Measurements from ENCODE around the gene DOCK6.

The DOCK6 gene

GRCh38 chr19:11273989-11274388 is 11.7 kb upstream of the DOCK6 start:
- no peaks in the 10 kb centered on the region for H3K4me1 ChIP-seq (ENCODE audit: control insufficient read depth in 1 of 2, insufficient read depth in 1 of 2, low read depth in 1 of 2, low read length in 1 of 2)
- no peak overlapping the region for H3K27ac ChIP-seq
- H3K9me3 ChIP-seq = no peaks in the 10 kb centered on the region
- no peaks in the 10 kb centered on the region for H3K36me3 ChIP-seq
- peaks cover 76% of the 10 kb centered on the region for H3K27me3 ChIP-seq
- TF ChIP-seq, protein P1, sequence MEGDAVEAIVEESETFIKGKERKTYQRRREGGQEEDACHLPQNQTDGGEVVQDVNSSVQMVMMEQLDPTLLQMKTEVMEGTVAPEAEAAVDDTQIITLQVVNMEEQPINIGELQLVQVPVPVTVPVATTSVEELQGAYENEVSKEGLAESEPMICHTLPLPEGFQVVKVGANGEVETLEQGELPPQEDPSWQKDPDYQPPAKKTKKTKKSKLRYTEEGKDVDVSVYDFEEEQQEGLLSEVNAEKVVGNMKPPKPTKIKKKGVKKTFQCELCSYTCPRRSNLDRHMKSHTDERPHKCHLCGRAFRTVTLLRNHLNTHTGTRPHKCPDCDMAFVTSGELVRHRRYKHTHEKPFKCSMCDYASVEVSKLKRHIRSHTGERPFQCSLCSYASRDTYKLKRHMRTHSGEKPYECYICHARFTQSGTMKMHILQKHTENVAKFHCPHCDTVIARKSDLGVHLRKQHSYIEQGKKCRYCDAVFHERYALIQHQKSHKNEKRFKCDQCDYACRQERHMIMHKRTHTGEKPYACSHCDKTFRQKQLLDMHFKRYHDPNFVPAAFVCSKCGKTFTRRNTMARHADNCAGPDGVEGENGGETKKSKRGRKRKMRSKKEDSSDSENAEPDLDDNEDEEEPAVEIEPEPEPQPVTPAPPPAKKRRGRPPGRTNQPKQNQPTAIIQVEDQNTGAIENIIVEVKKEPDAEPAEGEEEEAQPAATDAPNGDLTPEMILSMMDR (IDR thresholded peaks at IDR 0.05) = no peak
- H3K4me3 ChIP-seq (ENCODE audit: low read depth in 1 of 2, low read length in 1 of 2) = no peak overlapping the region

DNA sequence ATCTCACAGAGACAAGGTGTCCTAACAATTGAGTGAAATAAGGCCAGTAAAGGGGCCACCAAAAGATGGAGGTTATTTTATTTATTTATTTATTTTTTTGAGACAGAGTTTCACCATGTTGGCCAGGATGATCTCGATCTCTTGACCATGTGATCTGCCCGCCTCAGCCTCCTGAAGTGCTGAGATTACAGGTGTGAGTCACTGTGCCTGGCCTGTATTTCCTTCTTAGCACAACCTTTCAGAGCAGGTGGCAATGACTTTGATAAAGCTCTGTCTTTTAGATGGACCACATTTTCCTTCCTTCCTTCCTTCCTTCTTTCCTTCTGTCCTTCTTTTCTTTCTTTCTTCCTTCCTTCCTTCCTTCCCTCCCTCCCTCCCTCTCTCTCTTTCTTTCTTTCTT is 11.0 kb upstream of the DOCK6 start:
- no peak overlapping the region for H3K4me3 ChIP-seq (ENCODE audit: low read depth in 1 of 2, low read length in 1 of 2)
- H3K36me3 ChIP-seq = no peaks in the 10 kb centered on the region
- TF ChIP-seq, protein P1 (IDR thresholded peaks at IDR 0.05) = no peak
- no peak overlapping the region for H3K27ac ChIP-seq
- H3K4me1 ChIP-seq (ENCODE audit: control insufficient read depth in 1 of 2, insufficient read depth in 1 of 2, low read depth in 1 of 2, low read length in 1 of 2) = no peaks in the 10 kb centered on the region
- H3K27me3 ChIP-seq = peaks cover 77% of the 10 kb centered on the region
- no peaks in the 10 kb centered on the region for H3K9me3 ChIP-seq

DNA sequence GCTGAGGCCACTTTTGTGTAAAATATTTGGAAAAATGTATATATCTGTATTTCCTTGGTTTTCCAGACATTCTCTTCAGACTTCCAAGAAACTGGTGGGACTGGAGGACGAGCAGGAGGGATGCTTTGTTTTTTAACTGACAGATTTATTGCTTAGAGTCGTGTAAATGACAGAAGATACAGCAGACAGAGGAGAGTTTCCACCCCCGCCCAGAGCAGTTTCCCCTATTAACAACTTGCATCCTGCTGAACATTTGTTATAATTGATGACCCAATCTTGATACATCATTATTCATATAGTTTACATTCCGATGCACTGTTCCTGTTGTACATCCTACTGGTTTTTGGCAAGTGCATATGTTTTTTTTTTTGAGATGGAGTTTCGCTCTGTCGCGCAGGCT is 7.1 kb upstream of the DOCK6 start:
- H3K27ac ChIP-seq = no peak overlapping the region
- peaks cover 81% of the 10 kb centered on the region for H3K27me3 ChIP-seq
- no peak overlapping the region for H3K4me3 ChIP-seq (ENCODE audit: low read depth in 1 of 2, low read length in 1 of 2)

GRCh38 chr19:11268783-11269267 is 6.5 kb upstream of the DOCK6 start:
- H3K27ac ChIP-seq = no peak overlapping the region
- peaks cover 81% of the 10 kb centered on the region for H3K27me3 ChIP-seq
- TF ChIP-seq, protein P1 (IDR thresholded peaks at IDR 0.05) = no peak

More for the DNA sequence above, 7.1 kb upstream of the DOCK6 start:
- Histone ChIP-seq H3K9me3 (no peaks in the 10 kb centered on the region), H3K4me1 (ENCODE audit: control insufficient read depth in 1 of 2, insufficient read depth in 1 of 2, low read depth in 1 of 2, low read length in 1 of 2) (no peaks in the 10 kb centered on the region), H3K36me3 (no peaks in the 10 kb centered on the region)
- TF ChIP-seq, protein P1 (IDR thresholded peaks at IDR 0.05) = no peak

DNA sequence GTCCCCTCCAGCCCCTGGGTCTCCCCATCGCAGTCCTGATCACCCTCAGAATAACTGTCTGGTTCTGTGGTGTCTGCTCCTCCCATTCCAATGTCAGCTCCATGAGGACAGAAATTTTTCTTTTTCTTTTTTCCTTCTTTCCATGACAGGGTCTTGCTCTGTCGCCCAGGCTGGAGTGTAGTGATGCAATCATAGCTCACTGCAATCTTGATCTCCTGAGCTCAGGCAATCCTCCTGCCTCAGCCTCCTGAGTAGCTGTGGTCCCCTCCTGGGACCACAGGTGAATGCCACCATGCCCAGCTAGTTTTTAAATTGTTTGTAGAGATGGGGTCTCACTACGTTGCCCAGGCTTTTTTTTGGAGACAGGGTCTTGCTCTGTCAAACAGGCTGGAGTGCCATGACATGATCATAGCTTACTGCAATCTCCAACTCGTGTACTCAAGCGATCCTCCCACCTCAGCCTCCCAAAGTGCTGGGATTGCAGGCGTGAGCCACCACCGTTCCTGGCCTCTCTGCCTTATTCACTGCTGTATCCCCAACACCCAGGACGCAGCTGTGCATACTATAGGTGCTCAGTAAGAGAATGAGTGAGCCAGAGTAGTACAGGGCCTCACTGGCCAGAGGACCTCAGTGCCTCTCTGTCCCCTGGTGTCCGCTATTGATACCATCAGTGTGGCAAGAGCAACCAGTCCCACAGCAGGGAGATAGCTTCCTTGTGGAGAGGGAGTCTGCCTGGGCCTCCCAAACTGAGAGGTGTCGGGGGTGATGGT is 5.2 kb upstream of the DOCK6 start:
- Histone ChIP-seq H3K27ac (no peak overlapping the region), H3K27me3 (peaks cover 83% of the 10 kb centered on the region), H3K36me3 (no peaks in the 10 kb centered on the region), H3K4me3 (ENCODE audit: low read depth in 1 of 2, low read length in 1 of 2) (no peak overlapping the region), H3K4me1 (ENCODE audit: control insufficient read depth in 1 of 2, insufficient read depth in 1 of 2, low read depth in 1 of 2, low read length in 1 of 2) (peaks cover 0 to 2% of the 10 kb centered on the region in 2 experiments), H3K9me3 (no peaks in the 10 kb centered on the region)
- TF ChIP-seq, protein P1 (IDR thresholded peaks at IDR 0.05) = no peak

More at GRCh38 chr19:11268783-11269267, 6.5 kb upstream of the DOCK6 start:
- Histone ChIP-seq H3K4me3 (ENCODE audit: low read depth in 1 of 2, low read length in 1 of 2) (no peak overlapping the region), H3K36me3 (no peaks in the 10 kb centered on the region), H3K9me3 (no peaks in the 10 kb centered on the region), H3K4me1 (ENCODE audit: control insufficient read depth in 1 of 2, insufficient read depth in 1 of 2, low read depth in 1 of 2, low read length in 1 of 2) (no peaks in the 10 kb centered on the region)
